ENCODE data around the gene NIPAL3. TPM values are rescaled to one million over a fixed set of nuclear protein-coding genes. Genes with fewer than 3 reads are reported as not detected.
A peak's percentile ranks its signal among the peaks of the same experiment; 100 is the strongest.

The NIPAL3 gene
- total and polyA plus RNA-seq, 2 donors = 9.2 to 17.1 TPM

DNA sequence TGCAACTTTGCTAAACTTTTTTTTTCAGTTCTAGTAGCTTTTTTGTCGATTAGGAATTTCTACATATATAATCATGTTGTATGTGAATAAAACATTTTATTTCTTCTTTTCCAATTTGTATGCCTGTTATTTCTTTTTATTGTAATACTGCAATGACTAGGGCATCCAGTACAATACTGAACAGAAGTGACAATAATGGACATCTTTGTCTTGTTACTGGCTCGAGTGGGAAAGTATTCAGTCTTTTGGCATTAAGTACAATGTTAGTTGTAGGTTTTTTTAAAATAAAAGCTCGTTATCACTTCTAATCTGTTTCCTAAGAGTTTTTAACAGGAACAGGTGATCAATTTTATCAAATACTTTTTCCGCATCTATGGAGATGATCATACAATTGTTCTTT is 11.8 kb upstream of the NIPAL3 start:
- H3K4me1 ChIP-seq (ENCODE audit: control insufficient read depth in 2 of 2, insufficient read depth in 2 of 2, low read length in 2 of 2) = no peaks in the 10 kb centered on the region
- no peak overlapping the region for H3K4me3 ChIP-seq (ENCODE audit: low read length in 2 of 2)
- H3K9me3 ChIP-seq (ENCODE audit: control insufficient read depth in 2 of 2, insufficient read depth in 1 of 2, low read length in 1 of 2) = peaks cover 0 to 7% of the 10 kb centered on the region in 2 donors
- H3K36me3 ChIP-seq (ENCODE audit: control insufficient read depth in 2 of 2, insufficient read depth in 2 of 2, low read length in 1 of 2) = peaks cover 0 to 3% of the 10 kb centered on the region in 2 donors
- 99% methylated on average over 4 of the region's 4 CpGs for WGBS
- DNase-seq (ENCODE audit: low read depth in 6 of 9, low spot score in 9 of 9) = no peak
- no peak overlapping the region for H3K27ac ChIP-seq (ENCODE audit: low read depth in 1 of 2, low read length in 1 of 2)
- H3K27me3 ChIP-seq (ENCODE audit: control insufficient read depth in 2 of 2, insufficient read depth in 1 of 2, low read length in 1 of 2) = no peaks in the 10 kb centered on the region

DNA sequence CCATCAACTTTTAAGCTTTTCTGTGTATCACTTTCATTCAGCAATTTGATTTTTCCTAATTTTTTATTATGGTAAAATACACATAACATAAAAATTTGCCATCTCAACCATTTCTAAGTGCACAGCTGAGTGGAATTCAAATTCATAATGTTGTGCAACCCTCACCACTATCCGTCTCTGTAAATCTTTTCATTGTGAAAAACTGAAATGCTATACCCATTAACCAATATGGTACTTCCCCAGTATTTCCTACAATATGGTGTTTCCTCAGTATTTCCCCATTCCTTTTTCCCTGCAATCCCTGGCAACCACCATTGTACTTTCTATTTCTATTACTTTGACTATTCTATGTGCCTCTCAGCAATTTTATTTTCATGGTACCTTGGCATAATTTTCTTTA is 8.8 kb upstream of the NIPAL3 start:
- Histone ChIP-seq H3K9me3 (ENCODE audit: control insufficient read depth in 2 of 2, insufficient read depth in 1 of 2, low read length in 1 of 2) (peaks cover 0 to 7% of the 10 kb centered on the region in 2 donors), H3K4me1 (ENCODE audit: control insufficient read depth in 2 of 2, insufficient read depth in 2 of 2, low read length in 2 of 2) (no peaks in the 10 kb centered on the region), H3K27me3 (ENCODE audit: control insufficient read depth in 2 of 2, insufficient read depth in 1 of 2, low read length in 1 of 2) (no peaks in the 10 kb centered on the region), H3K4me3 (ENCODE audit: low read length in 2 of 2) (no peak overlapping the region), H3K36me3 (ENCODE audit: control insufficient read depth in 2 of 2, insufficient read depth in 2 of 2, low read length in 1 of 2) (peaks cover 0 to 2% of the 10 kb centered on the region in 2 donors), H3K27ac (ENCODE audit: low read depth in 1 of 2, low read length in 1 of 2) (no peak overlapping the region)
- 93% methylated on average over 1 of the region's 1 CpG for WGBS
- no peak for DNase-seq (ENCODE audit: low read depth in 6 of 9, low spot score in 9 of 9)

DNA sequence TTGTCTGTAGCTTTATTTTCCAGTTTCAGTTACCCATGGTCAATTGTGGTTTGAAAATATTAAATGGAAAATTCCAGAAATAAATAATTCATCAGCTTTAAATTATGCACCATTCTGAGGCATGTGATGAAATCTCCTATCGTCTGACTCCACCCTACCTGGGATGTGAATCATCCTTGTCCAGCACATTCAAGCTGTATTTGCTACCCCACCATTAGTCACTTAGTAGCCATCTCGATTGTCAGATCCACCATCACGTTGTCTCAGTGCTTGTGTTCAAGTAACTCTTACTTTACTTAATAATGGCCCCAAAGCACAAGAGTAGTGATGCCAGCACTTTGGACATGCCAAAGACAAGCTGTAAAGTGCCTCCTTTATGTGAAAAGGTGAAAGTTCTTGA is 6.1 kb upstream of the NIPAL3 start:
- no peak for DNase-seq (ENCODE audit: low read depth in 6 of 9, low spot score in 9 of 9)
- Histone ChIP-seq H3K36me3 (ENCODE audit: control insufficient read depth in 2 of 2, insufficient read depth in 2 of 2, low read length in 1 of 2) (peaks cover 0 to 2% of the 10 kb centered on the region in 2 donors), H3K9me3 (ENCODE audit: control insufficient read depth in 2 of 2, insufficient read depth in 1 of 2, low read length in 1 of 2) (peaks cover 0 to 7% of the 10 kb centered on the region in 2 donors), H3K4me3 (ENCODE audit: low read length in 2 of 2) (no peak overlapping the region), H3K4me1 (ENCODE audit: control insufficient read depth in 2 of 2, insufficient read depth in 2 of 2, low read length in 2 of 2) (peaks cover 0 to 10% of the 10 kb centered on the region in 2 donors), H3K27me3 (ENCODE audit: control insufficient read depth in 2 of 2, insufficient read depth in 1 of 2, low read length in 1 of 2) (no peaks in the 10 kb centered on the region), H3K27ac (ENCODE audit: low read depth in 1 of 2, low read length in 1 of 2) (no peak overlapping the region)
- WGBS = 95% methylated on average over 3 of the region's 3 CpGs

DNA sequence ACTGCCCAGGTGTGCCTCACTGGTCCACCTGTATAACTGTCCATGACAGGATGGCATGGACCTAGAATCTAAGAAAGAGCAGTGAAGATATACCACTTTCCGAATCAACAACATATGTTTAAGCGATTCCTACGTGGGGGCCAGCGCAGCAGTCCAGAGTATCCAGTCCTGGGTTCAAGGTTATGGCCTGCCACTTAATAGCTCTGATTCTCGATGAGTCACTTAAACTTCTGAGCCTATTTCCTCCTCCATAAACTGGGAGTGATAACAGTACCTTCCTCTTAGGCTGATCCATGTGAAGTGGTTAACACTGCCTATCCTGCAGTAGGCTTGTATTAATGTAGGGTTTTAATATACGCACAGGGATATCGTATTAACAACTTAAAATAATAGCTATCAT is 4.9 kb upstream of the NIPAL3 start:
- H3K4me3 ChIP-seq (ENCODE audit: low read length in 2 of 2) = no peak overlapping the region
- WGBS = 99% methylated on average over 7 of the region's 7 CpGs

DNA sequence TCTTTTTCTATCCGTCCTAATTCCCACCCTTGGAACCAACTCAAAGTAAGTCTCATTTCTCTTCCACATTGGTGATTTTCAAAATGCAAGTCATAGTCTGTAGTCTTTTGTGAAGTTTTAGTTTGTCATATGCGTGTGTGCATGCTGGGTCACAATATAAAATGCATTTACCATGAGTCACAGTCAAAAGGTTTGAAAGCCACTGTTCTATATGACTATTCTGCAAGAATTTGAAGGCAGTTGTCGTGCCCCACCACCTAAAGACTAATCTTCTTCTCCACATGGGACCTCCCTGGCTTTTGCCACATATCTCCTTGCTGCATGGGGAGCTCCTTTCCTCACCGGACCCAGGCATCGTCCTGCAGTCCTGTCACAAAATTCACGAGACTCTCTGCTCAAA is 3.6 kb upstream of the NIPAL3 start:
- Histone ChIP-seq H3K4me1 (ENCODE audit: control insufficient read depth in 2 of 2, insufficient read depth in 2 of 2, low read length in 2 of 2) (peaks cover 8 to 25% of the 10 kb centered on the region in 2 donors), H3K4me3 (ENCODE audit: low read length in 2 of 2) (no peak overlapping the region), H3K36me3 (ENCODE audit: control insufficient read depth in 2 of 2, insufficient read depth in 2 of 2, low read length in 1 of 2) (peaks cover 0 to 2% of the 10 kb centered on the region in 2 donors), H3K27me3 (ENCODE audit: control insufficient read depth in 2 of 2, insufficient read depth in 1 of 2, low read length in 1 of 2) (no peaks in the 10 kb centered on the region), H3K27ac (ENCODE audit: low read depth in 1 of 2, low read length in 1 of 2) (no peak overlapping the region), H3K9me3 (ENCODE audit: control insufficient read depth in 2 of 2, insufficient read depth in 1 of 2, low read length in 1 of 2) (peaks cover 0 to 7% of the 10 kb centered on the region in 2 donors)
- DNase-seq (ENCODE audit: low read depth in 6 of 9, low spot score in 9 of 9) = no peak
- WGBS = 95% methylated on average over 6 of the region's 6 CpGs

More for the DNA sequence above, 4.9 kb upstream of the NIPAL3 start:
- Histone ChIP-seq H3K36me3 (ENCODE audit: control insufficient read depth in 2 of 2, insufficient read depth in 2 of 2, low read length in 1 of 2) (peaks cover 0 to 2% of the 10 kb centered on the region in 2 donors), H3K9me3 (ENCODE audit: control insufficient read depth in 2 of 2, insufficient read depth in 1 of 2, low read length in 1 of 2) (peaks cover 0 to 7% of the 10 kb centered on the region in 2 donors), H3K4me1 (ENCODE audit: control insufficient read depth in 2 of 2, insufficient read depth in 2 of 2, low read length in 2 of 2) (peaks cover 0 to 15% of the 10 kb centered on the region in 2 donors), H3K27ac (ENCODE audit: low read depth in 1 of 2, low read length in 1 of 2) (no peak overlapping the region), H3K27me3 (ENCODE audit: control insufficient read depth in 2 of 2, insufficient read depth in 1 of 2, low read length in 1 of 2) (no peaks in the 10 kb centered on the region)
- DNase-seq (ENCODE audit: low read depth in 6 of 9, low spot score in 9 of 9) = no peak

DNA sequence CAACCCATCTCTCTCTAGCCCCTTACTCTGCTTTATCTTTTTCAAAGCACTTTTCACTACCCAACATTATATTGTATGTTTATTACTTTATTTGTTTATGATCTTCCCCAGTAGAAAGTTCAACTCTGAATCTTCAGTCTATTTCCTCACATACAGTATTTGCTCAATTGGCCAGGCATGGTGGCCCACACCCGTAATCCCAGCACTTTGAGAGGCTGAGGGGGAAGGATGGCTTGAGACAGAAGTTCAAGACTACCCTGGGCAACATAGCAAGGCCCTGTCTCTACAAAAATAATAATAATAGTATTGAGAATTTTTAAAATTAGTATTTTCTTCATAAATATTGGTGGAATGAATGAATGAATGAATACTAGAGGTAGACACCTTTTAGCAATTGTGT is 3.2 kb upstream of the NIPAL3 start:
- peaks cover 0 to 2% of the 10 kb centered on the region in 2 donors for H3K36me3 ChIP-seq (ENCODE audit: control insufficient read depth in 2 of 2, insufficient read depth in 2 of 2, low read length in 1 of 2)
- WGBS = 100% methylated on average over 1 of the region's 1 CpG
- DNase-seq (ENCODE audit: low read depth in 6 of 9, low spot score in 9 of 9) = no peak
- peaks cover 0 to 4% of the 10 kb centered on the region in 2 donors for H3K9me3 ChIP-seq (ENCODE audit: control insufficient read depth in 2 of 2, insufficient read depth in 1 of 2, low read length in 1 of 2)
- H3K4me3 ChIP-seq (ENCODE audit: low read length in 2 of 2) = no peak overlapping the region
- no peak overlapping the region for H3K27ac ChIP-seq (ENCODE audit: low read depth in 1 of 2, low read length in 1 of 2)
- peaks cover 12 to 28% of the 10 kb centered on the region in 2 donors for H3K4me1 ChIP-seq (ENCODE audit: control insufficient read depth in 2 of 2, insufficient read depth in 2 of 2, low read length in 2 of 2)
- H3K27me3 ChIP-seq (ENCODE audit: control insufficient read depth in 2 of 2, insufficient read depth in 1 of 2, low read length in 1 of 2) = no peaks in the 10 kb centered on the region

DNA sequence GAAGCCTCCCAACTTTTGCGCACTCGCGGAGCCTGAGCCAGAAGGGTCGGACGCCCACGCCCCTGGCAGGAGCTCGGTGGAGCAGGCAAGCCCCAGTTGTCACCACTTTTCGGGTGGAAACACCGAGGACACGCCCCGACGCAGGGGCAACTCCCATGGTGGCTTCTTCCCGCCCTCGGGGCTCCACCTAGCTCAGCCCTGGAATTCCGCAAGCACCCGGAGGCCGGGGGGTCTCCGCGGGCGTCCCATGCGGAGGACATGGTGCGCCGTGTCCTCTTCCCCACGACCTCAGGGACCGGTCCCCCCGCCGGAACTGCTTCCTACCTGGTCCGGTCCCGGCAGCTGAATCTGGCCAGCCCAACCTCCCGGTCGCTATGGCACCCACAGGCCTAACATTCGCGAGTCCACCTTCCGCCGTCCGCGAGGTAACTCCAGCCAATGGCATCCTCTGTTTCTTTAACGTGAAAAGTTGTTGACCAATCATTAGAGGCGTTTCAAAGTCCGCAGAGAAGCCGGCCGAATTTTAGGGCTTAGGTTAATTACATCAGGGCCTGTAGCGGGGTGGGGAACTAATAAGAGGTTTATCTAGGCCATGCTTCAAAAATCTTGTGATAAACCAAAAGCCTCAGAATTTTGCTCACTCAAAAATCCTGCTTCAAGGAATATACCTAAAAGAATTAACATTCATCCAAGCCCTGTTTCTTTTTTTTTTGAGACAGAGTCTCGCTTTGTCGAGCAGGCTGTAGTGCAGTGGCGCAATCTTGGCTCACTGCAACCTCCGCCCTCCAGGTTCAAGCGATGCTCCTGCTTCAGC is 2.0 kb upstream of the NIPAL3 start, which contains the start of gene STPG1:
STPG1 (minus strand) TSS at position 433 of the 814 bp plus-strand sequence. CDS start 12,394 bp downstream, outside the sequence.
- Histone ChIP-seq H3K27me3 (ENCODE audit: control insufficient read depth in 2 of 2, insufficient read depth in 1 of 2, low read length in 1 of 2) (no peaks in the 10 kb centered on the region), H3K9me3 (ENCODE audit: control insufficient read depth in 2 of 2, insufficient read depth in 1 of 2, low read length in 1 of 2) (no peaks in the 10 kb centered on the region), H3K36me3 (ENCODE audit: control insufficient read depth in 2 of 2, insufficient read depth in 2 of 2, low read length in 1 of 2) (peaks cover 0 to 2% of the 10 kb centered on the region in 2 donors), H3K4me1 (ENCODE audit: control insufficient read depth in 2 of 2, insufficient read depth in 2 of 2, low read length in 2 of 2) (peaks cover 12 to 38% of the 10 kb centered on the region in 2 donors), H3K4me3 (ENCODE audit: low read length in 2 of 2) (peak within 1 kb of the TSS; percentile 71 to 81), H3K27ac (ENCODE audit: low read depth in 1 of 2, low read length in 1 of 2) (peak within 1 kb of the TSS; percentile 20 to 48)
- peak; percentile 60 to 91 (median 74) for DNase-seq (ENCODE audit: low read depth in 6 of 9, low spot score in 9 of 9)
- WGBS = 9% methylated on average over 48 of the region's 48 CpGs

DNA sequence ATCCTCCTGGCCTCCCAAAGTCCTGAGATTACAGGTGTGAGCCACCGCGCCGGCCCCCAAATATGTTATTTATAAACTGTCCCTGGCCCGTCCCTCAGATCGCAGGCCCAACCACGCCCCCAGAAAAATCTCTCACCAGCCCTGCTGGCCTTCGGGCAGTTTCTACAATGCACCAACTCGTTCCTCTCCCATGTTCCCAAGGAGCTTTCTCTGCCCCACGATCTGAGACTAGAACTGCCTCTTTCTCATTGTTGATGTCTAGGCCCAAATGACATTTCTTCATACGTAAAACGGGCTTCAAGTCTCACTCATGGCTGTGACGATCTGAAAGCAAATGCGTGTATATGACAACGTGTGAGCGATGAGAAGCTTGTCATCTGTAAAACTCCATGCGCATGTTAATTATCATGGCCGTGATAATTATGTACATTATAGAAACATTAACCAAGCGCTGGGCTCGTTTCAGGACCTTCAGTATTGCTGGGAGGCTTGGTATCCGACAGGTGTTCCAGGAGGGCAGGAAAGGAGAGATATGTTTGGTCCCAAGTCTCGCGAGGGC is 748 bp upstream of the NIPAL3 start:
- Histone ChIP-seq H3K27ac (ENCODE audit: low read depth in 1 of 2, low read length in 1 of 2) (no peak overlapping the region), H3K9me3 (ENCODE audit: control insufficient read depth in 2 of 2, insufficient read depth in 1 of 2, low read length in 1 of 2) (no peaks in the 10 kb centered on the region), H3K27me3 (ENCODE audit: control insufficient read depth in 2 of 2, insufficient read depth in 1 of 2, low read length in 1 of 2) (no peaks in the 10 kb centered on the region), H3K36me3 (ENCODE audit: control insufficient read depth in 2 of 2, insufficient read depth in 2 of 2, low read length in 1 of 2) (peaks cover 6 to 7% of the 10 kb centered on the region in 2 donors), H3K4me1 (ENCODE audit: control insufficient read depth in 2 of 2, insufficient read depth in 2 of 2, low read length in 2 of 2) (peaks cover 14 to 50% of the 10 kb centered on the region in 2 donors), H3K4me3 (ENCODE audit: low read length in 2 of 2) (peak overlapping the region in 1 of 2 donors; percentile 16)
- no peak for DNase-seq (ENCODE audit: low read depth in 6 of 9, low spot score in 9 of 9)
- 78% methylated on average over 22 of the region's 22 CpGs for WGBS

Measured in thymus (tissue), 11 donors.